Endothelial cell of umbilical vein (primary cell): ENCODE results near the gene ARHGEF33.

Experiments used
- POLR2AphosphoS5 ChIP-seq: IDR thresholded peaks from 2 replicates; pipeline ENCODE4 v1.6.1; 2012; ENCODE audit warnings: low read depth, mild to moderate bottlenecking, control low read depth, low read length, moderate library complexity; ENCODE audit not compliant: insufficient read depth
- TF ChIP-seq, protein P1 (sequence below), 2 donors: IDR thresholded peaks; 1 replicate in 1 of 2; 2 replicates in 1 of 2; pipeline ENCODE4 v1.5.1; 2011; ENCODE audit warnings: low read length in 2 of 2, mild to moderate bottlenecking in 2 of 2, moderate library complexity in 2 of 2, control low read depth in 1 of 2, inconsistent platforms in 1 of 2, low read depth in 1 of 2; ENCODE audit not compliant: insufficient read depth in 1 of 2; ENCODE audit errors: extremely low read depth in 1 of 2

DNA sequence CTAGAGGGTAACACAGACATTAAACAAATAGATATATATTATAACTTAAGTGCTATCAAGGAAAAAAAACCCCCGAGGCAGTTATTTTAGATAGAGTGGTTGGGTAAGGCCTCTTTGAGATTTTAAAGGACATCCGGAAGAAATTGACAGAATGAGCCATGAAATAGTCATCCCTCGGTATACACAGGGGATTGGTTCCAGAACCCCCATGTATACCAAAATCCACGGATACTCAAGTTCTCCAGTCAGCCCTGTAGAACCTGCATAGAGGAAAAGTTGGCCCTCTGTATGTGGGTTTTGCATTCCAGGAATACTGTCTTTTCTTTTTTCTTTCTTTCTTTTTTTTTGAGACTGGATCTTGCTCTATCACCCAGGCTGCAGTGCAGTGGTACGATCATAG is 15.9 kb upstream of the ARHGEF33 start:
- TF ChIP-seq, protein P1, sequence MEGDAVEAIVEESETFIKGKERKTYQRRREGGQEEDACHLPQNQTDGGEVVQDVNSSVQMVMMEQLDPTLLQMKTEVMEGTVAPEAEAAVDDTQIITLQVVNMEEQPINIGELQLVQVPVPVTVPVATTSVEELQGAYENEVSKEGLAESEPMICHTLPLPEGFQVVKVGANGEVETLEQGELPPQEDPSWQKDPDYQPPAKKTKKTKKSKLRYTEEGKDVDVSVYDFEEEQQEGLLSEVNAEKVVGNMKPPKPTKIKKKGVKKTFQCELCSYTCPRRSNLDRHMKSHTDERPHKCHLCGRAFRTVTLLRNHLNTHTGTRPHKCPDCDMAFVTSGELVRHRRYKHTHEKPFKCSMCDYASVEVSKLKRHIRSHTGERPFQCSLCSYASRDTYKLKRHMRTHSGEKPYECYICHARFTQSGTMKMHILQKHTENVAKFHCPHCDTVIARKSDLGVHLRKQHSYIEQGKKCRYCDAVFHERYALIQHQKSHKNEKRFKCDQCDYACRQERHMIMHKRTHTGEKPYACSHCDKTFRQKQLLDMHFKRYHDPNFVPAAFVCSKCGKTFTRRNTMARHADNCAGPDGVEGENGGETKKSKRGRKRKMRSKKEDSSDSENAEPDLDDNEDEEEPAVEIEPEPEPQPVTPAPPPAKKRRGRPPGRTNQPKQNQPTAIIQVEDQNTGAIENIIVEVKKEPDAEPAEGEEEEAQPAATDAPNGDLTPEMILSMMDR (IDR thresholded peaks at IDR 0.05; ENCODE audit: extremely low read depth in 1 of 2, insufficient read depth in 1 of 2, low read depth in 1 of 2, low read length in 2 of 2), result no peak
- no peak for TF ChIP-seq POLR2AphosphoS5
